GM12874 (cell line): ENCODE data around the gene UGT1A3.

ENCODE experiments used
- CTCF ChIP-seq: IDR thresholded peaks from 2 replicates; pipeline ENCODE4 v1.5.1; 2011; ENCODE audit warnings: low read depth, mild to moderate bottlenecking, control low read depth, low read length, moderate library complexity; ENCODE audit not compliant: insufficient read depth

The UGT1A3 gene

DNA sequence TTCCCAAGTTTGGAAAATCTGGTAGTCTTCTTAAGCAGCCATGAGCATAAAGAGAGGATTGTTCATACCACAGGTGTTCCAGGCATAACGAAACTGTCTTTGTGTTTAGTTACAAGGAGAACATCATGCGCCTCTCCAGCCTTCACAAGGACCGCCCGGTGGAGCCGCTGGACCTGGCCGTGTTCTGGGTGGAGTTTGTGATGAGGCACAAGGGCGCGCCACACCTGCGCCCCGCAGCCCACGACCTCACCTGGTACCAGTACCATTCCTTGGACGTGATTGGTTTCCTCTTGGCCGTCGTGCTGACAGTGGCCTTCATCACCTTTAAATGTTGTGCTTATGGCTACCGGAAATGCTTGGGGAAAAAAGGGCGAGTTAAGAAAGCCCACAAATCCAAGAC, 43.3 kb downstream of the UGT1A3 start:
- no peak for TF ChIP-seq CTCF

DNA sequence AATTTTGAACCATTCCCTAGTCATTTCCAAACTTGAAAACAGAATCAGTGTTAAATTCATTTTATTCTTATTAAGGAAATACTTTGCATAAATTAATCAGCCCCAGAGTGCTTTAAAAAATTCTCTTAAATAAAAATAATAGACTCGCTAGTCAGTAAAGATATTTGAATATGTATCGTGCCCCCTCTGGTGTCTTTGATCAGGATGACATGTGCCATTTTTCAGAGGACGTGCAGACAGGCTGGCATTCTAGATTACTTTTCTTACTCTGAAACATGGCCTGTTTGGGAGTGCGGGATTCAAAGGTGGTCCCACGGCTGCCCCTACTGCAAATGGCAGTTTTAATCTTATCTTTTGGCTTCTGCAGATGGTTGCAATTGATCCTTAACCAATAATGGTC, 43.7 kb downstream of the UGT1A3 start:
- TF ChIP-seq CTCF = no peak

DNA sequence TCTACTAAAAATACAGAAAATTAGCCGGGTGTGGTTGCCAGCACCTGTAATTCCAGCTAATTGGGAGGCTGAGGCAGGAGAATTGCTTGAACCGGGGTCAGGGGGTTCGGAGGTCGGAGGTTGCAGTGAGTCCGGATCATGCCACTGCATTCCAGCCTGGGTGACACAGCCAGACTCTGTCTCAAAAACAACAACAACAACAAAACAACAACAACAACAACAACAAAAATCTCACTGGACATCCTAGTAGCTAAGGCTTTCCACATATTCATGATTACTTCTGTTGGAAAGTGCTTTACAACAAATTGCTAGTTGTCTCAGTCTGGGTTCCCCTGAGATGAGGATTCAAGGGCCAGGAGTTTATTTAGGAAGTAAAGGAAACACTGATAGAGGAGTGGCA, 45.0 kb downstream of the UGT1A3 start:
- TF ChIP-seq CTCF = no peak

GRCh38 chr2:233775414-233775813, 46.6 kb downstream of the UGT1A3 start:
- TF ChIP-seq CTCF = no peak

DNA sequence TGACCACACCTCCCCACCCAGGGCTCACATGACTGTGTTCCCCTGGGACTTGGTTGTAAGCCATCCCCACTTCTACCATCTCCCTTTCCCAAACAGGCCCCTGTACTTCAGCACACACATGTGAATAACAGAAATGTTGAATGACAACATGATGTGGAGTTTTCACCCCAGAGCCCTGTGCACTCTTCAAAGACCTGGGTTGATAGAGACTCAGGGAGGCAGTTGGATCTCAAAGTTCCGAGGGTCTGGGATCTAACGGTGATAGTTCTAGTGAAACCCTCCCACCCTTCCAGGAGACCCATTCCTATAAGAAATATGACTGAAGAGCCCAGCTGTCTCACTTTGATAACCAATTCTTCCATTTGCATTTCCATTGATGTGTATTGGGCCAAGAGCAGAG, 49.2 kb downstream of the UGT1A3 start, which contains the start of gene MROH2A:
Gene MROH2A (plus strand): TSS at position 301 of the 400 bp plus-strand sequence. CDS start 1,029 bp downstream, outside the sequence.
- no peak for TF ChIP-seq CTCF

DNA sequence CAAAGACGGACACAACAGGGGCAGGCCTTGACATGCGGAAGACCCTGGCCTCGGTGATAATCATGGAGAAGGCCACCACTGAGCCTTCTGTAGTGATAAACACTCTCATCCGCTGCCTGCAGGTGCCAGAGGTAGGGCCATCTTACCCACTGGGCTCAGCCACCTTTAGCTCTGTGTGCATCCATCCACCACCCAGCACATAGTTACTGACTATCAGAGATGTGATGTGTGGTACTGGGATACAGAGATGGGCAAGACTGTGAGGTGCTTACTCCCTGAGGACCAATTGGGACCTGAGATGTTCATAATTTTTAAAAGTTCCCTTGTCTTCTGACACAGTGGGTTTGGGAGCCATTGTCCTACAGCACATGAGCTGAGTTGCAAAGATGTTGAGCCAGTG, 50.9 kb downstream of the UGT1A3 start:
- TF ChIP-seq CTCF = no peak

GRCh38 chr2:233780771-233781170, 51.9 kb downstream of the UGT1A3 start:
- TF ChIP-seq CTCF = no peak

- TF ChIP-seq CTCF = no peak
These were observed 60.7 kb downstream of the UGT1A3 start for GRCh38 chr2:233789554-233789953.
